Measurements from ENCODE around the gene MYOM1.

Gene MYOM1

GRCh38 chr18:3255611-3256165 is 35.9 kb upstream of the MYOM1 start:
- no peak overlapping the region for H3K4me3 ChIP-seq (ENCODE audit: low read length)
- no peaks in the 10 kb centered on the region for H4K20me1 ChIP-seq (ENCODE audit: control insufficient read depth, insufficient read depth, low read depth, low read length)
- H3K79me2 ChIP-seq (ENCODE audit: control insufficient read depth, low read length) = peaks cover 40% of the 10 kb centered on the region
- no peaks in the 10 kb centered on the region for H3K27me3 ChIP-seq (ENCODE audit: control insufficient read depth, low read length)
- no peak for TF ChIP-seq EZH2phosphoT487 (IDR thresholded peaks at IDR 0.05; ENCODE audit: borderline replicate concordance, low read length)
- no peaks in the 10 kb centered on the region for H3K9me2 ChIP-seq (replicated peaks; ENCODE audit: control insufficient read depth, low read length)
- no peak overlapping the region for H3K27ac ChIP-seq (ENCODE audit: low read depth, low read length)
- H3K36me3 ChIP-seq (ENCODE audit: control insufficient read depth, low read length) = peaks cover 86% of the 10 kb centered on the region
- H3F3A ChIP-seq (ENCODE audit: control insufficient read depth, insufficient read depth) = peaks cover 37% of the 10 kb centered on the region
- peak overlapping the region; percentile 27 for H3K4me2 ChIP-seq (ENCODE audit: low read length)
- H3K4me1 ChIP-seq (ENCODE audit: control insufficient read depth, low read length) = peaks cover 83% of the 10 kb centered on the region
- H3K9me3 ChIP-seq (ENCODE audit: control insufficient read depth, insufficient read depth, low read length) = no peaks in the 10 kb centered on the region

- Histone ChIP-seq H3K4me1 (ENCODE audit: control insufficient read depth, low read length) (peaks cover 82% of the 10 kb centered on the region), H3K9me2 (replicated peaks; ENCODE audit: control insufficient read depth, low read length) (no peaks in the 10 kb centered on the region), H3K4me2 (ENCODE audit: low read length) (peak overlapping the region; percentile 27; the same call in 1 of the 2 replicates), H3K4me3 (ENCODE audit: low read length) (no peak overlapping the region), H3K79me2 (ENCODE audit: control insufficient read depth, low read length) (peaks cover 45% of the 10 kb centered on the region), H4K20me1 (ENCODE audit: control insufficient read depth, insufficient read depth, low read depth, low read length) (no peaks in the 10 kb centered on the region), H3K36me3 (ENCODE audit: control insufficient read depth, low read length) (peaks cover 92% of the 10 kb centered on the region), H3K27me3 (ENCODE audit: control insufficient read depth, low read length) (no peaks in the 10 kb centered on the region), H3F3A (ENCODE audit: control insufficient read depth, insufficient read depth) (peaks cover 36% of the 10 kb centered on the region), H3K27ac (ENCODE audit: low read depth, low read length) (no peak overlapping the region), H3K9me3 (ENCODE audit: control insufficient read depth, insufficient read depth, low read length) (no peaks in the 10 kb centered on the region)
- TF ChIP-seq EZH2phosphoT487 (IDR thresholded peaks at IDR 0.05; ENCODE audit: borderline replicate concordance, low read length) (no peak), CTCF (IDR thresholded peaks at IDR 0.05; ENCODE audit: low read depth, low read length, poor library complexity, severe bottlenecking) (no peak)
Observed at GRCh38 chr18:3254725-3255124, 35.0 kb upstream of the MYOM1 start.

- peaks cover 90% of the 10 kb centered on the region for H3K36me3 ChIP-seq (ENCODE audit: control insufficient read depth, low read length)
- H3K27ac ChIP-seq (ENCODE audit: low read depth, low read length) = no peak overlapping the region
- H3F3A ChIP-seq (ENCODE audit: control insufficient read depth, insufficient read depth) = peaks cover 23% of the 10 kb centered on the region
Observed at GRCh38 chr18:3252843-3253242, 33.1 kb upstream of the MYOM1 start.

More at GRCh38 chr18:3252843-3253242, 33.1 kb upstream of the MYOM1 start:
- TF ChIP-seq CTCF (IDR thresholded peaks at IDR 0.05; ENCODE audit: low read depth, low read length, poor library complexity, severe bottlenecking) = no peak
- no peak for TF ChIP-seq EZH2phosphoT487 (IDR thresholded peaks at IDR 0.05; ENCODE audit: borderline replicate concordance, low read length)
- H3K9me3 ChIP-seq (ENCODE audit: control insufficient read depth, insufficient read depth, low read length) = no peaks in the 10 kb centered on the region
- H3K27me3 ChIP-seq (ENCODE audit: control insufficient read depth, low read length) = no peaks in the 10 kb centered on the region
- no peak overlapping the region for H3K4me2 ChIP-seq (ENCODE audit: low read length)
- no peaks in the 10 kb centered on the region for H3K9me2 ChIP-seq (replicated peaks; ENCODE audit: control insufficient read depth, low read length)
- H4K20me1 ChIP-seq (ENCODE audit: control insufficient read depth, insufficient read depth, low read depth, low read length) = peaks cover 10% of the 10 kb centered on the region
- H3K4me3 ChIP-seq (ENCODE audit: low read length) = no peak overlapping the region
- peaks cover 73% of the 10 kb centered on the region for H3K4me1 ChIP-seq (ENCODE audit: control insufficient read depth, low read length)
- H3K79me2 ChIP-seq (ENCODE audit: control insufficient read depth, low read length) = peaks cover 64% of the 10 kb centered on the region

All from DOHH2 (cell line).